ENCODE data around the gene SLC25A28.
"Not testable (repeated sequence)": the region's sequence is repeated elsewhere in the genome, so short reads cannot be mapped to it uniquely, and the experiment has no call there.

SLC25A28 gene

DNA sequence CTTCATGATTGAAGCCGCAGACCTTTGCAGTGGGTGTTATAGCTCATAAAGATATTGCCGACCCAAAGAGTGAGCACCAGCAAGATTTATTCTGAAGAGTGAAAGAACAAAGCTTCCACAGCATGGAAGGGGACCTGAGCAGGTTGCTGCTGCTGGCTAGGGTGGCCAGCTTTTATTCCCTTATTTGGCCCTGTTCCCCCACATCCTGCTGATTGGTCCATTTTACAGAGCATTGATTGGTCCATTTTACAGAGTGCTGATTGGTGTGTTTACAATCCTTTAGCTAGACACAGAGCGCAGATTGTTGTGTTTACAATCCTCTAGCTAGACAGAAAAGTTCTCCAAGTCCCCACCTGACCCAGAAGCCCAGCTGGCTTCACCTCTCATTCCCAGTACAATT is 4.9 kb upstream of the SLC25A28 start:
- not testable (repeated sequence) for DNase-seq

DNA sequence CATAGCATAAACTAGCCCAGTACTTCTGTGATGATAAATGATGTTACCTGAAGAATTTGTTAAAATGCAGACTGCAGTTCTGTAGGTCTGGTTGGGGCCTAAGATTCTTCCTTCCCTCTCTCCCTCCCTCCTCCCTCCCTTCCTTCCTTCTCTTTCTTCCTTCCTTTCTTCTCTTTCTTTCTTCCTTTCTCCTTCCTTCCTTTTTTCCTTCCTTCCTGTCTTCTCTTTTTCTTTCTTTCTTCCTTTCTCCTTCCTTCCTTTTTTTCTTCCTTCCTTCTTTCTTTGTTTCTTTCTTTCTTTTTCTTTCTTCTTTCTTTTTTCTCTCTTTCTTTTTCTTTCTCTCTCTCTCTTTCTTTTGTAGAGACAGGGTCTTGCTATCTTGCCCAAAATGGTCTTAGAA is 3.7 kb upstream of the SLC25A28 start:
- no peak for DNase-seq

GRCh38 chr10:99621454-99622251 is 1.4 kb upstream of the SLC25A28 start:
- DNase-seq = no peak

GRCh38 chr10:99620711-99621453 is 643 bp upstream of the SLC25A28 start:
- peak; percentile 7 for DNase-seq

- DNase-seq = no peak
Measured at GRCh38 chr10:99619090-99619800, 994 bp downstream of the SLC25A28 start.

DNA sequence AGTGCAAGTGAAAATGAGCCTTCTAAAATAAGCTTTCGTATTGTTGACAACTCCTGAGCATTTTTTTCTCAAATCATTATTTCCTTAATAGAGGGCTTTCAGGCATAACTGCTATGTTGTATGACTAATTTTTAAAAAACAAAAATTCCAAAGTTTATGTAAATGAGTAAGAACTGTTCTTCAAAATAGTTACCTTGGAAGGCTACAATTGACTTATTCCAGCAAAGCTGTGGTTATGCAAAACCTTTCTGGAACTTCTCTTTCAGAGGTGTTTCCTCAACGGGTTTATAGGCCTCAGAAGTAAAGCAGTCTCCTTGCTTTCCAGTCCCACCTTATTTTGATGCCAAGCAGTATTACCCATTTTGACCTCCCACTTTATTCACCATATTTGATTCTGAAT is 2.5 kb downstream of the SLC25A28 start:
- no peak for DNase-seq

DNA sequence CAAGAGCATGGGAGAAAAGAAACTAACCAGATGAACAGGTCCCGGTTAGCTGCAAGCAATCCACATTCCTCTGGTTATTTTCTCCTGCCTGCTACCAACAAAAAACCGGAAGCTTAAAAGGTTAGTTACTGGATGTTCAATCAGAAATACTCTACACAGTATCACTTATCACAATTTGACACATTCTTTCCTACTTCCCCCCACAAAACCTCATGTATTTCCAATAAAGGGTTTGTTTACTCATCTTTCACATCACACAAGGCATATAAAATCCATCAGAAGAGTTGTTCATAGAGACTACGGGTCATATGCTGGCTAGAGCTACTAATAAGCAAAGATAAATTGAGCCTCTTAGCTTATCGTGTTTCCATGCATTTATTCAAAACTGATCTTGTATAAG is 4.8 kb downstream of the SLC25A28 start:
- no peak for DNase-seq

DNA sequence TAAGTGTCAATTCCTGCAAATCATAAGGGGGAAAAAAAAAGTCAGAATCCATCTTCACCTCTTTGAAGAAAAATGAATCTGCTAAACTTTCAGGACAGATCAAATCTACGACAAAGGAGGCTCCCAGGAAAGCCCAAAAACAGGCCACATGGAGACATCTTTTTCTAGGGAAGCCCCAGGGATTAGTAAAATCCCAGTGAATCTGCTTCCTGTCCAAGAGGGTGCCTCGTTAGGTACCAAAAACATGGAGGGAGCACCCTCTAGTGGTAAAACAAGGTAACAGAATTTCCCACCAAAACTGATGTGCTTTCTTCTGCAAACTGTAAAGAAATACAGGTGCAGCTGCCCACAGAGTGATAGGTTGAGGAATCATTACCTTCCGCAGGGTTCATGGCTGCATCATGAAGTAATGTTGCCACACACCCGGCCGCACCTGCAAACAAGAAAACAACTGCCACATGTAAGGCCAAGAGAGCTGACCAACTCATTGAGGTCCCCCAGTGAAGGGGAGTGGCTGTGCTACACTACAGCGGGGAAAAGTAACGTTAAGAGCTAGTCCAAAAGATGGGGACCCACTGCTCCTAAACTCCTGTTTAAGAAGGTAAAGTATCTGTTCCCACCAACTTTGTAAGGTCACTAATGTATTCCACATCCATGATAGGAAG is 7.9 kb downstream of the SLC25A28 start:
- DNase-seq = no peak

- no peak for DNase-seq
Measured at GRCh38 chr10:99611326-99611725, 8.9 kb downstream of the SLC25A28 start.

DNA sequence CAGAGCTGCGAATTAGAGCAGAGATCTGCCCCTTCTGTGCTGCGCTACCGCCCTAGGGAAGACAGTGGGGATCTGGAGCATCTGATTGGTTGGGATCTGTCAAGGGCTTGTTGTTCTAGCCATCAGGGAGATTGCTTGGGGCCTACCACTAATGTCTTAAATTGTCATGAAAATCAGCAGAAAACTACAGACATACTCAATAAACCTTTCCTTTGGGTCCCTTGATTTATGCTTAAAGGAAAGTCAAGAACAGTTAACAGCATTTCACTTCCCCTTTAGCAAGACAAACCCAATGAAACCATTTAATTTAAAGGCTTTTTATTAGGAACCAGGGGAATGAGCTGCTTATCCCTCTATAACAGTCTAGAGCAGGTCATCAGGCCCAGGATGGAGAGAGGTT is 10.0 kb downstream of the SLC25A28 start:
- DNase-seq = no peak

GRCh38 chr10:99609186-99609585 is 11.1 kb downstream of the SLC25A28 start:
- no peak for DNase-seq

DNA sequence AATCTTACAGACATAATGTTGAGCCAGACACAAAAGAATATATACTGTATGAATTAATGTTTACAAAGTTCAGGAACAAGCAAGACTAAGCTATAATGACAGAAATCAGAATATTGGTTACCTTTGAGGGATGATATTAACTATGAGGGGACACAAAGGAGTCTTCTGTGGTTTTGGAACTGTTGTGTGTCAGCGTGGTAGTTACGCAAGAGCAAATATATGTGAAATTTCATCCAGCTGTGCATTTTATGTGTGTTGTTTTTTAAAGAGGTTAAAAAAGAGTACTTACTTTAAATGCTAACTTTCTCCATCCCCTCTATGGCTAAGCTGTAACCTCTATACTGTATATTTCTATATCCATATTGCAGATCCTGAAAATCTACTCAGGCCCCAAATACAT is 14.9 kb downstream of the SLC25A28 start:
- no peak for DNase-seq

GRCh38 chr10:99604862-99605261 is 15.4 kb downstream of the SLC25A28 start:
- no peak for DNase-seq

DNA sequence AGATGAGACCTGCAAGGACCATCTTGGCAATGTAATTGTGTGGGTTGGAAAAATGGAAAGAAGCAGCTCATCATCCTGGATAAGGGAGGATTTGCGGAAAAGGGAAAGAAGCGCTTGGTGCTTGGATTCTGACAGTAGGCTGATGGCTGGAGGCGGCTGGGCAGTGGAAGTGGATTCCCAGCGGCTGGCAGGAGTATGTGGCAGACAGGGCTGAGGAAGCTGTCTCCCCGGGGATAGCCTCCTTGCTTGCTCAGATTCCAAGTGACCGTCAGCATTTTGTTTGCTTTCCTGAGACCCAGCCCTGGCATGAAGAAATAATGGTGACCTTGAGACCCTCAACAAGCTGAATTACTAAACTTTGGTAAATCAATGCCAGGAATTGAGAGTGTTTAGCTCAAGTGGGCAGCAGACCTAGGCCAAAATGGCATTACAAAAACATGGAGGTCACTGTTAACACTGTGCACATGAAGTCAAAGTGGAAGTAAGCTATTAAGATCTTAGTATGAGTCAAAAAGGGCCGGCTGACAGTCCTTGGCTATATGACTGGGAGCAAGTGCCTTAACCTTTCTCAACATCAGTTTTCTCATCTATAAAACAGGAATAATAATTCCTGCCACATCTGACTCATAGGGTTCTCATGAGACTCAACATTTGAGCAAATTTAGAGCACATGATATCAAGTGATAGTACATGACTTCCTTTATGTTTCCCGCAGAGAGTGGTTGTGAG is 21.3 kb downstream of the SLC25A28 start:
- no peak for DNase-seq

- DNase-seq = no peak
Measured at GRCh38 chr10:99598011-99598410, 22.2 kb downstream of the SLC25A28 start.

DNA sequence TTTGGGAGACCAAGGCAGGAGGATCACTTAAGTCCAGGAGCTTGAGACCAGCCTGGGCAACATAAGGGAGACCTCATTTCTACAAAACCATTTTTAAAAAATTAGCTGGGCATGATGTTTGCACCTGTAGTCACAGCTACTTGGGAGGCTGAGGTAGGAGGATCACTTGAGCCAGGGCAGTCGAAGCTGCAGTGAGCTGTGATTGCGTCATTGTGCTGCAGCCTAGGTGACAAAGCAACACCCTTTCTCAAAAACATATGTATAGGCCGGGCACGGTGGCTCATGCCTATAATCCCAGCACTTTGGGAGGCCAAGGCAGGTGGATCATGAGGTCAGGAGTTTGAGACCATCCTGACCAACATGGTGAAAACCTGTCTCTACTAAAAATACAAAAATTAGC is 23.5 kb downstream of the SLC25A28 start:
- DNase-seq = not testable (repeated sequence)

DNA sequence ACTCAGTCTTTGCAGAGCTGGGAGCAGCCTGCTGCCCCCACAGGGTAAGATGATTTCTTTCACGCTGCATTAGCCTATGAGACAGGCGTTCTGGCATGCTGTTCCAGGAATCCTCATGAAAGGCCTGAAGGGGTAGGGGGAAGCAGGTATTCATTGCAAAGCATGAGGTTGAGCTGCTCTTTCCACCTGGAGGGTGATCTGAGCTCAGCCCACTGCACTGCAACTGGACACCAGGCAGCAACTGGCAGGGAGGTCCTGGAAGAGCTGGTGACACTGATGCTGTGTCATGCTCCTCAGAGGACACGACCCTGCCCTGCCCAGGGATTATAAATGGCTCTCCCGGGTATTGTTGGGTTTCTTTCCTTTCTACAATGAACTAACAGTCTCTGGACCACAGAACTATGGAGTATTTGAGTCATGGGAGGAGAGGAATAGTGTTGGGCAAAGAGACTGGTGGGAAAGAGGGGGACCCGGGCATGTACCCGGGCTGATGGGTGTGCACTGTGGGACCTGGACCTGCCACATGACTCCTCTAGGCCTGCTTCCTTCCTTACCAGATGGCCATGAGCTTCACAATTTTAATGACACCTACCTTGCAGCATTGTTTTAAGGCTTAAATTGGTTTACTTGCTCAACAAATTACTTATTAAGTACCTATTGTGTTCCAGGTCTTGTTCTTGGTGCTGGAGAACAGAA is 24.3 kb downstream of the SLC25A28 start:
- no peak for DNase-seq

GRCh38 chr10:99595236-99595635 is 25.0 kb downstream of the SLC25A28 start:
- DNase-seq = no peak

DNA sequence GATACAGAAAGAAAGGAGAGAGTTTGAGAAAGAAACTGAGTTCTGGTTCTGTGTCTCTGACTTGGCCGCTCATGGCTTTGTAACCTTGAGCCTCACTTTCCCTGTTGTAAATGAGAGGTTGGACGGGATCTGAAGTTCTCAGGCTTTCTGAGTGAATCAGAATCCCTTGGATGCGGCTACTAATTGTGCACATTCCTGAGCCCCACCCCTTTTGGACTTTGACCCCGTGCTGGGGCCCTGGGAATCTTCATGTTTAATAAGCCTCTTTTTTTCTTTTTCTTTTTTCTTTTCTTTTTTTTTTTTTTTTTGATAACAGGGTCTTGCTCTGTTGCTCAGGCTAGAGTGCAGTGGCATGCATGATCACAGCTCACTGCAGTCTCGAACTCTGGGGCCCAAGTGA is 26.9 kb downstream of the SLC25A28 start:
- DNase-seq = no peak

GRCh38 chr10:99590799-99591198 is 29.4 kb downstream of the SLC25A28 start:
- no peak for DNase-seq

- no peak for DNase-seq
Measured at GRCh38 chr10:99583687-99584086, 36.6 kb downstream of the SLC25A28 start.

GRCh38 chr10:99582255-99582770 is 37.9 kb downstream of the SLC25A28 start:
- no peak for DNase-seq

All from NCI-H187 treated with DMSO at 0.1 percent for 48 hours (cell line).